Femur (tissue), 1 donor: ENCODE data around the gene TTC9.

Source experiments
- DNase-seq: peaks from one replicate; pipeline ENCODE4 v3.0.0-alpha.2; 2017

Gene TTC9

GRCh38 chr14:70646705-70647104 lies 5.0 kb downstream of the TTC9 start:
- no peak for DNase-seq

- DNase-seq, result peak; percentile 34
Observed at GRCh38 chr14:70648346-70648745, 6.6 kb downstream of the TTC9 start.

GRCh38 chr14:70649803-70650202 lies 8.1 kb downstream of the TTC9 start:
- DNase-seq, result no peak

- DNase-seq, result no peak
Observed at GRCh38 chr14:70651522-70651921, 9.8 kb downstream of the TTC9 start.

GRCh38 chr14:70652871-70653270 lies 11.2 kb downstream of the TTC9 start:
- DNase-seq, result no peak

GRCh38 chr14:70653662-70654061 lies 11.9 kb downstream of the TTC9 start:
- no peak for DNase-seq

- DNase-seq, result no peak
Observed at GRCh38 chr14:70654632-70655031, 12.9 kb downstream of the TTC9 start.

GRCh38 chr14:70655110-70655826 lies 13.6 kb downstream of the TTC9 start:
- peak; percentile 59 for DNase-seq

GRCh38 chr14:70658899-70659298 lies 17.2 kb downstream of the TTC9 start:
- DNase-seq, result no peak

GRCh38 chr14:70660967-70661893 lies 19.5 kb downstream of the TTC9 start:
- no peak for DNase-seq

GRCh38 chr14:70662080-70662479 lies 20.4 kb downstream of the TTC9 start:
- DNase-seq, result no peak

GRCh38 chr14:70662816-70663215 lies 21.1 kb downstream of the TTC9 start:
- DNase-seq, result no peak

- DNase-seq, result no peak
Observed at GRCh38 chr14:70663707-70664179, 22.0 kb downstream of the TTC9 start.

GRCh38 chr14:70664698-70665447 lies 23.2 kb downstream of the TTC9 start:
- no peak for DNase-seq

- no peak for DNase-seq
Observed at GRCh38 chr14:70665448-70666360, 24.0 kb downstream of the TTC9 start.

- DNase-seq, result no peak
Observed at GRCh38 chr14:70666361-70666686, 24.6 kb downstream of the TTC9 start.

- peak; percentile 25 for DNase-seq
Observed at GRCh38 chr14:70670992-70671651, 29.4 kb downstream of the TTC9 start.

- no peak for DNase-seq
Observed at GRCh38 chr14:70671652-70672644, 30.2 kb downstream of the TTC9 start.

- DNase-seq, result no peak
Observed at GRCh38 chr14:70677341-70677740, 35.6 kb downstream of the TTC9 start.

- DNase-seq, result no peak
Observed at GRCh38 chr14:70680748-70681147, 39.0 kb downstream of the TTC9 start.
